KBM-7 (cell line): Measurements from ENCODE around the gene SLC17A7.
"Not testable (repeated sequence)": the region's sequence is repeated elsewhere in the genome, so short reads cannot be mapped to it uniquely, and the experiment has no call there.

Experiments used
- DNase-seq: peaks from one replicate; pipeline ENCODE4 v3.0.0-alpha.2; 2015
- in situ Hi-C: fragments of 300-500 bp; cut with MboI; formaldehyde crosslinking; loops from 2 replicates; pipeline ENCODE4 v1.14.3; 2020; ENCODE audit warnings: low sequenced_read_pairs, low pct_unique_long_range_greater_than_20kb, mixed read lengths

SLC17A7 gene

DNA sequence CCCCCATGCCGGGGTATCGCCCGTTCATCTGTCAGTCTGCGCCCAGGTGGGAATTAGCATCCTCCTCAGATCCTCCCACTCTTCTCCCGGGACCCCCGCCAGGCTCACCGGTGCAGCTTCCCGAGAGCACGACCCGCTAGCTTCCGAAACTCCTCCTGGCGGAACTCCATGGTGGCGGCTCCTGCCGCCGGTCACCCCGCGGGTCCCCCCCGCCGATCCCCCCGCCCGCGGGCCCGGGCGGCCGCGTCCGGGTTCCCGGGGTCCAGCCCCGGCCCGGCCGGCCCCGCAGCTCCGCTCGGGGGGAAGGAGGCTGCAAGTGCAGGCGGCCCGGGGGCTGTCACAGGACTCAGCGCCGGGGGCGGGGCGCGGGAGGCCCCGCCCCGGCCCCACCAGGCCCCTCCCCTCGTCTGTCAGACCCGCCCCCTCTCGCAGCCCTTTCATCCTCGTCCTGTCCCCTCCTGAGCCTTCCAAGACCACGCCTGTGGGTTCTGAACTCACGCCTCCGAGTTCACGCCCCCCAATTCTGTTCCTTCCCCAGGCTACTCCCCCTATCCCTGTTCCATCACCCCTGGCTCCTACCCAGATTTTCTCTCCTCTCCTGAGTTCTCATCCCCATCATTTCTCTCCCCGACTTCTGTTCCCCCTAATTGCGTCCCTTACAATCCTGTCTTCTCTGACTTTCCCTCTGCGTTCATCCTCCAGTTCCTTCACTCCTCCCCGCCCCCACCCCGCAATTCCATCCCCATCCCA lies at the start of gene SLC17A7:
SLC17A7 (minus strand) TSS at position 318 of the 750 bp plus-strand sequence; CDS start at position 170, 148 bp downstream.
- DNase-seq = peak; percentile 47
- in situ Hi-C loops = no loop called here

DNA sequence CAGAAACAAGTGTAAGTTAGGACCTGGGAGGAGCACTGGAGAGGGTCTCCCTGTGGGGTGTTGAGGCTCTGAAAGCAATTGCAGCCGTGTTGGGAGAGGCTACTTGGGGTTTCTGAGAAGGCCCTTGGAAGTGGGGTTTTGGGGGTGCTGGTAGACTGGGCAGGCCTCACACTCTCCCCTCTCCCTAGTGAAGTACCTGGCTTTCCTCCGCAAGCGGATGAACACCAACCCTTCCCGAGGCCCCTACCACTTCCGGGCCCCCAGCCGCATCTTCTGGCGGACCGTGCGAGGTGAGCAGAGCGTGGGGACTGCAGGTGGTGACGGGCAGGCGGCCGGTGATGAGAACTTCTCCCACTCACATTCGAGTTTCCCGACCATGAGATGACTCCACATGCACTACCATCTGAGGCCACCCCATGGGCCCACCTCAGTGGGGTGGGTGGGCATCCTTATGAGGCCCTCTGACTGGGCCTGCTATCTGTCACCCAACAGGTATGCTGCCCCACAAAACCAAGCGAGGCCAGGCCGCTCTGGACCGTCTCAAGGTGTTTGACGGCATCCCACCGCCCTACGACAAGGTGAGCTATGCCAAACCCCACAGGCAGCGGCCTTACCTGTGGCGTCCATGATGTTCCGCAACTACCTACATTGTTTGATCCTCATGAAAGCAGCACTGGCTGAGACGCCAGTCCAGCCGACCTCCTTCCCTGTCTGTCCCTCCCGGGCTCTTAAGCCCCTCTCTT lies 49.1 kb upstream of the SLC17A7 start:
- no peak for DNase-seq
- in situ Hi-C loops = no loop called here

DNA sequence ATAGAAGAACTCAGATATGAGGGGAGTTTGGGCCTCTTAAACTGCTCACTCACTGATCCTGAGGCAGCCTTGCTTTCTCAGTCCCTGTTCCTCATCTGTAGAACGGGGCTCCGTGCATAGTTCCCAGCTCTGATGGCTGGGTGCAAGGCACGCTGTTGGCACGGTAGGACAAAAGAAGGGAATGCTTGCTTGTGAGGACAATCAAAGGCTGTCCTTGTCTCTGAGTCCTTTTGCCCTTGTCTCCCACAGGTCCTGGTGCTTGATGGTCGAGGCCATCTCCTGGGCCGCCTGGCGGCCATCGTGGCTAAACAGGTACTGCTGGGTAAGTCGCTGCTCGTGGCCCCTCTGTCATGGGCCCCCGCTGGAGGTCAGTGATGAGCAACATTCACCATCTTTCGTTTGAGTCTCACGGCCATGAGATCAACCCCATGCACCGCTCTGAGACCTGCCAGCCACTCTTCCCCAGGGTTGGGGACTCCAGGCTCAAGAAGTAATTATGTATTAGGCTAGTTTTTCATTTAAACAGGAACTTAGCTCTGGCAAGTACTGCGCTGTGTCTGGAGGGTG lies 48.4 kb upstream of the SLC17A7 start:
- in situ Hi-C loops = no loop called here
- DNase-seq = no peak

- DNase-seq = no peak
- in situ Hi-C loops = no loop called here
Observed at GRCh38 chr19:49488863-49489537, 47.7 kb upstream of the SLC17A7 start.

DNA sequence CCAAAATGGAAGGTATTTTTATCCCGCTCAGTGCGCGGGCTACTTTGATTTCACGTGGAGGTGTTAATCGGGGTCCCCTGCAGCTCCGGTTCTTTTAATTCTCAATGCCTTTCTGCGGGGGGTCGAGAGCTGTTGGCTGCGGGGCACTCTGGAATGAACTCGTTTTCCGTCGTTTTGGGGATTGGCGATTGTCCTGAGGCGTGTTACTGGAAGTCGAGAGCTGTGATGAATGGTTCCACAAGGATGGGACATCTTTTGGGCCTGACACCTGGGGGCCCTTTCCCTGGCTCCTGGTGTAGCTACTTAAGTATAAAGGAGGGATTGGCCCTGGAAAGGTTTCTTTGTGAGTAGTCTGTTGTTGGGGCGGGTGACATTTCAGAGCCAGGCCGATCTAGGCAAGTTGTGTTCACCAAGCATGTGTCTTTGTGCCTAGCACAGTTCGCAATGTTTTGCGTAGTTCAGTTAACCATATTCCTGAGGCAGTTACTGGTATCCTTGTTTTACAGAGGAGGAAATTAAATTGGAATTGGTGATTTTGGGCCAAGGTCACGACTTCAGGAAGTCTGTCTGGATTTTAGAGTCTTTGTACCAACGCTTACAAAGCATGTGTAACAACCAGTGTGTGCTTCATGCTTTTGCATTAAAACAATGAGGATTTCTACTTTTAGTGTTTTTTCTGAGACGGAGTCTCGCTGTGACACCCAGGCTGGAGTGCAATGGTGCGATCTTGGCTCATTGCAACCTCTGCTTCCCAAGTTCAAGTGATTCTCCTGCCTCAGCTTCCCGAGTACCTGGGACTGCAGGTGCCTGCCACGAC lies 46.9 kb upstream of the SLC17A7 start:
- in situ Hi-C loops = no loop called here

GRCh38 chr19:49487277-49488045 lies 46.1 kb upstream of the SLC17A7 start, which contains the start of gene RPL13A:
RPL13A (plus strand) TSS chr19:49487608; CDS start chr19:49487630, 22 bp downstream.
- in situ Hi-C loops = no loop called here
- DNase-seq = peak; percentile 100

More for the DNA sequence above, 46.9 kb upstream of the SLC17A7 start:
- DNase-seq = peak; percentile 26

DNA sequence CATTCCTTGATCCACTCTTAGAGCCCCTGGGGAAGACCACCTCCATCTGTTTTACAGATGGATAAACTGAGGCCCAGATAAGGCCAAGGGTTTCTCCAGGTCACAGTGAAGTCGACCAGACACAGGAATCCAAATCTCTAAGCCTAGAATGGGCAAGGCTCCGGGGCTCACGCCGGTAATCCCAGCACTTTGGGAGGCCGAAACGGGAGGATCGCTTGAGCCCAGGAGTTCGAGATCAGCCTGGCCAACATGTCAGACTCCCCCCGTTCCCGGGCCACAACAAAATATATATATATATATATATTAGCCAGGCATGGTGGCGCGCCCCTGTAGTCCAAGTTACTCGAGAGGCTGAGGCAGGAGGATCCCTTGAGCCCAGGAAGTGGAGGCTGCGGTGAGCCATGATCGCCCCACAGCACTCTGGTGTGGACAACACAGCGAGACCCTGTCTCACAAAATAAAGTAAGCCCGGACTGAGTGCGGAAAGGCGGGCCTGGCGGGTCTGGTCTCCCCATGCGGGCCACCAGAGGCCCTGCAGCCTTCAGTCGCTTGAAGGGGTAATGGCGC lies 45.5 kb upstream of the SLC17A7 start:
- in situ Hi-C loops = no loop called here

GRCh38 chr19:49486232-49486631 lies 44.9 kb upstream of the SLC17A7 start:
- in situ Hi-C loops = no loop called here
- no peak for DNase-seq

More for the DNA sequence above, 45.5 kb upstream of the SLC17A7 start:
- DNase-seq = no peak

DNA sequence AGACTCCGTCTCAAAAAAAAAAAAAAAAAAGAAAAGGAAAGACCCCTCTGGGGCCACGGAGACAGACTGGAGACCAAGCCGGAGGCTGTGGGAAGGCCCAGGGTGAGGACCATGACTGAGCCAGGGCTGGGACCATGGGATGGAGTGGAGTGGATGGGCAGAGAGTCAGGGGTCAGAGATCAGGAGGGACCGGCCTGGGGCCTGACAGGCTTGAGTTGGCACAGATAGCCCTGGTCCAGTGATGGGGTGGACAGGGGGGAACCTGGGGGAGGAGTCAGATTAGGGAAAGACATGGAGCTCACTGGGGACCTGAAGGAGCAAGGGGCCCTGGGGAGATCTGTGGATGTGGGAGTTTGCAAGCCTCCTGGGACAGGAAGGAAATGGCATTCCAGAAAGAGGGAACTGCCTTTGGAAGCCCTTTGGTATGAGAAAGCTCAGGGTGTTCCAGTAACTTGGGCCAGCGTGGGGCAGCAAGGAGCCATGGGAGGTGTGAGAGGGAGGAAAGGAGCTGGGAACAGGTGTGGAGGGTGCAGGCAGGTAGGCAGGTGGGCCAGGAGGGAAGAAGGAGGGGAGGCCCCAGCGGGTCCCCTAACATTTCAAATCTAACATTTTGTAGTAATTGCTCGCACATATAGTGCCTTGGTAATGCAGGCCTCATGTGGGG lies 39.8 kb upstream of the SLC17A7 start:
- DNase-seq = no peak
- in situ Hi-C loops = no loop called here

DNA sequence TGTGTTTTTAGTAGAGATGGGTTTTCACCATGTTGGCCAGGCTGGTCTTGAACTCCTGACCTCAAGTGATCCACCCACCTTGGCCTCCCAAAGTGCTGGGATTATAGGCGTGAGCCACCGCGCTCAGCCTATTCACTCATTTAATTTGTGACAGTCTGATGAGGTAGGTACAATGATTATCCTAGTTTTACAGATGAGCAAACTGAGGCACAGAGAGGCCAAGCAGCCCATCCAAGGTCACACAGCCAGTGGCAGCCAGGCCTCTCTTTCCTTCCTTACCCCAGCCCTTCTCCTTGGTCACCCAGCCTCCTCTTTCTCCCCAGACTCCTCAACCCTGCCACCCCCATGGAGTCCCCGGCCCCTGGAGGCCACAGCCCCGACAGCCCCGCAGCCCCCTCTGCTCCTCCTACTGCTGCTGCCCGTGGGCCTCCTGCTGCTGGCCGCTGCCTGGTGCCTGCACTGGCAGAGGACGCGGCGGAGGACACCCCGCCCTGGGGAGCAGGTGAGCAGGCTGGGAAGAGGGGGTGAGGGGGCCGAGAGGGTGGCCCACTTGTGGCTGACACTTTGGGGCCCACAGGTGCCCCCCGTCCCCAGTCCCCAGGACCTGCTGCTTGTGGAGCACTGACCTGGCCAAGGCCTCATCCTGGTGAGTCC lies 38.8 kb upstream of the SLC17A7 start:
- in situ Hi-C loops = no loop called here
- no peak for DNase-seq

DNA sequence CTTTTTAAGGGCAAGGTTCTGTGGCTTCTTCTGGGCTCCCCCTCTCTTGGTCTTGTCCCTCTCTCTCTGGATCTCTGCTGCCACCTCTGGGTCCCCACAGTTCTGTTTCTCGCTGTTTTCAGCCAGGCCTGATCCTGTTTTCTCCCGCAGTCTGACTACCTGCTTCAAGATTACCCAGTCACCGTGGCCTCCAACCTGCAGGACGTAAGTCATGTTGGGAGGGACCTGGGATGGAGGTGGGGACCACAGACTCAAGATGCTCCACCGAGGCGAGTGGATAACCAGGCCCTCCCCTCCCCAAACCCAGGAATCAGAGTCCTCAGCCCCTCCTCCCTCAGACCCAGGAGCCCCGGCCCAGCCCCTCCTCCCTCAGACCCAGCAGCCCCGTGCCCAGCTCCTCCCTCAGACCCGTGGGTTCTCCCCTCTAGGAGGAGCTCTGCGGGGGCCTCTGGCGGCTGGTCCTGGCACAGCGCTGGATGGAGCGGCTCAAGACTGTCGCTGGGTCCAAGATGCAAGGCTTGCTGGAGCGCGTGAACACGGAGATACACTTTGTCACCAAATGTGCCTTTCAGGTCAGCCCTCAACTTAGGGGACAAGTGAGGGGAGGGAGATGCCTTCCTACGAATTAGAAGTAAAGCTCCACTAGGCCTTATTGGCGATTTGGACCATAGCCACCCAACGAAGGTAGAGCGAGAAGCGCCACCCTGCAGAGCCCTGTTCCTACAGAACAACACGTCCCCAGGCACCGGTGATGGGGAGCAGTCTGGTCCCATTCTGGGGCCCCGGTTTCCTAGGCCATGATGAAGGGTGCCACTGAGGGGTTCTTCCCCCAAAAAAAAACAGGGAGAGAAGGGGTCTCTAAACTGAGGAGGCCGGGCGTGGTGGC lies 34.9 kb upstream of the SLC17A7 start:
- in situ Hi-C loops = no loop called here
- DNase-seq = peak; percentile 59

GRCh38 chr19:49475191-49475917 lies 34.0 kb upstream of the SLC17A7 start:
- DNase-seq = no peak
- in situ Hi-C loops = no loop called here

GRCh38 chr19:49474542-49474924 lies 33.2 kb upstream of the SLC17A7 start:
- no peak for DNase-seq
- in situ Hi-C loops = no loop called here

- in situ Hi-C loops = no loop called here
- peak; percentile 92 for DNase-seq
Observed at GRCh38 chr19:49473868-49474541, 32.7 kb upstream of the SLC17A7 start, which contains the start of gene FLT3LG. FLT3LG (plus strand) TSS chr19:49474215; CDS start chr19:49474640, 425 bp downstream.

DNA sequence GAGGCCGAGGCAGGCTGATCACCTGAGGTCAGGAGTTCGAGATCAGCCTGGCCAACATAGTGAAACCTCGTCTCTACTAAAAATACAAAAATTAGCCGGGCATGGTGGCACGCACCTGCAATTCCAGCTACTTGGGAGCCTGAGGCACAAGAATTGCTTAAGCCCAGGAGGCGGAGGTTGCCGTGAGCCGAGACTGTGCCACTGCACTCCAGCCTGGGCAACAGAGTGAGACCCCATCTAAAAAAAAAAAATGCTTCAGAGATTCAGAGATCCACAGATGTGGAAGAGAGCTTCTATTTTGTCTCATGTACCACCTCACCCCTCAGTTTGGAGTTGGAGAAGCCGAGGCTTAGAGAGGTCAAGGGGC lies 32.2 kb upstream of the SLC17A7 start:
- DNase-seq, in situ Hi-C loops: not testable (repeated sequence)
